Endodermal cell (in vitro differentiated cells): Measurements from ENCODE around the gene GAL3ST1. TPM values are rescaled to one million over a fixed set of nuclear protein-coding genes. Genes with fewer than 3 reads are reported as not detected.

Experiments
- DNase-seq: peaks from one replicate; pipeline ENCODE4 v3.0.0-alpha.2; 2017
- H3K27ac ChIP-seq: 2 replicates; pipeline ENCODE4 v1.5.1; 2013; ENCODE audit warnings: mild to moderate bottlenecking, low read depth, low read length, moderate library complexity
- H3K27me3 ChIP-seq: 2 replicates; pipeline ENCODE4 v1.6.1; 2013; ENCODE audit warnings: mild to moderate bottlenecking, low read length, moderate library complexity; ENCODE audit not compliant: insufficient read depth, control insufficient read depth, poor library complexity, severe bottlenecking
- H3K36me3 ChIP-seq: 2 replicates; pipeline ENCODE4 v1.7.0; 2013; ENCODE audit warnings: mild to moderate bottlenecking, low read length, moderate library complexity; ENCODE audit not compliant: control insufficient read depth, insufficient read depth
- H3K4me1 ChIP-seq: one replicate; pipeline ENCODE4 v1.7.0; 2013; ENCODE audit warnings: low read length; ENCODE audit not compliant: control insufficient read depth, insufficient read depth
- H3K4me3 ChIP-seq: 2 replicates; pipeline ENCODE4 v1.5.1; 2013; ENCODE audit warnings: mild to moderate bottlenecking, low read length, moderate library complexity
- H3K9ac ChIP-seq: 2 replicates; pipeline ENCODE4 v1.6.1; 2013; ENCODE audit warnings: mild to moderate bottlenecking, low read length, moderate library complexity; ENCODE audit not compliant: poor library complexity, severe bottlenecking; ENCODE audit errors: extremely low read depth
- H3K9me3 ChIP-seq: 2 replicates; pipeline ENCODE4 v1.6.1; 2013; ENCODE audit warnings: mild to moderate bottlenecking, low read length, moderate library complexity; ENCODE audit not compliant: control insufficient read depth
- H3K27ac Mint-ChIP-seq: 2 replicates; pipeline ENCODE4 v1.8.0; 2020; ENCODE audit warnings: mixed read lengths
- H3K27me3 Mint-ChIP-seq: 2 replicates; pipeline ENCODE4 v1.8.0; 2021; ENCODE audit warnings: mild to moderate bottlenecking, mixed read lengths; ENCODE audit not compliant: insufficient read depth
- H3K36me3 Mint-ChIP-seq: 2 replicates; pipeline ENCODE4 v1.8.0; 2020; ENCODE audit warnings: low read depth, mixed read lengths
- H3K4me1 Mint-ChIP-seq: 2 replicates; pipeline ENCODE4 v1.8.0; 2020; ENCODE audit warnings: mixed read lengths
- H3K4me3 Mint-ChIP-seq: 2 replicates; pipeline ENCODE4 v1.8.0; 2020; ENCODE audit warnings: mild to moderate bottlenecking, moderate library complexity, mixed read lengths
- H3K9me3 Mint-ChIP-seq: 2 replicates; pipeline ENCODE4 v1.8.0; 2020; ENCODE audit warnings: mild to moderate bottlenecking, mixed read lengths
- CTCF ChIP-seq: fragments of 200-600 bp; sonication (generic); conservative IDR thresholded peaks from 2 replicates; pipeline ENCODE4 v1.5.0; 2021; ENCODE audit warnings: antibody characterized with exemption, mild to moderate bottlenecking
- WGBS, 2 experiments: methylation state at CpG; one replicate each; pipeline versions ENCODE4 v1.1.5 to v1.1.7; 2013; ENCODE audit warnings: missing lambda C conversion rate in 2 of 2, mixed read lengths in 1 of 2; ENCODE audit not compliant: insufficient coverage in 1 of 2, insufficient read length in 1 of 2; 5-methylcytosine and 5-hydroxymethylcytosine counted together
- total RNA-seq, 2 donors: library from RNA; stranded (reverse); fragmentation: NEBNext Ultra II Directional in 1 of 2; extraction: Animal tissue kit (Norgen Biotek cat#: 25700) in 1 of 2; gene quantifications; 2 replicates in 1 of 2; 3 replicates in 1 of 2; pipeline ENCODE4 v1.2.1, GENCODE V29; 2021

The GAL3ST1 gene
- total RNA-seq, 2 donors from 2014 or later = 26.4 to 28.3 TPM

DNA sequence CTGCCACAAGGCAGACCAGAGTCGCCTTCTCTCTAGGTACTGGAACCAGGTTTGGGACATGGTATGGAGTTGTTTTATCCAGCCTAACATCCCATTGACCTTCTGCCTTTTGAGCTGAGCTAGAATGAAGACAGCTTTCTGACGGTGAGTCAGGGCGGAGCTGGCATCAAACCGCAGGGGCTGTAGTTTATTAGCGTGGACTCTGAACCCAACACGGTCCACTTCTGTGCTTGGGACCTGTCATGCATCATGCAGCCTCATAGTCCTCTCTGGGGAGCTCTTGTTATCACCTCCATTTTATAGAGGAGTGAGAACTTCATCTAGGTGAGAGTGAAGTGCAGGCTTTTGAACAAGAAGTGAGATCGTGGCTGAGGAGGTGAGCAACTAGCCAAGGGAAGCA lies 8.3 kb downstream of the GAL3ST1 start:
- Histone ChIP-seq H3K36me3 (no peaks in the 10 kb centered on the region), H3K27ac (no peak overlapping the region), H3K9me3 (no peaks in the 10 kb centered on the region), H3K27me3 (no peaks in the 10 kb centered on the region), H3K4me1 (no peaks in the 10 kb centered on the region), H3K4me3 (no peak overlapping the region), H3K9ac (no peak overlapping the region)
- Mint-ChIP-seq H3K27me3 (no peaks in the 10 kb centered on the region), H3K36me3 (peaks cover 5% of the 10 kb centered on the region), H3K27ac (no peak overlapping the region), H3K4me3 (no peak overlapping the region), H3K4me1 (peaks cover 13% of the 10 kb centered on the region), H3K9me3 (no peaks in the 10 kb centered on the region)
- 88 to 90% methylated on average over 7 of the region's 7 CpGs for WGBS, 2 experiments
- TF ChIP-seq CTCF = no peak
- no peak for DNase-seq

GRCh38 chr22:30565341-30565740 lies 9.1 kb downstream of the GAL3ST1 start:
- Mint-ChIP-seq H3K4me1 (peaks cover 14% of the 10 kb centered on the region), H3K4me3 (no peak overlapping the region), H3K27me3 (no peaks in the 10 kb centered on the region), H3K27ac (no peak overlapping the region), H3K36me3 (peaks cover 5% of the 10 kb centered on the region), H3K9me3 (no peaks in the 10 kb centered on the region)
- 85 to 86% methylated on average over 4 of the region's 4 CpGs for WGBS, 2 experiments
- H3K27me3 ChIP-seq = no peaks in the 10 kb centered on the region
- H3K4me3 ChIP-seq = no peak overlapping the region
- no peaks in the 10 kb centered on the region for H3K9me3 ChIP-seq
- H3K4me1 ChIP-seq = no peaks in the 10 kb centered on the region
- H3K36me3 ChIP-seq = no peaks in the 10 kb centered on the region
- no peak overlapping the region for H3K9ac ChIP-seq
- no peak for TF ChIP-seq CTCF
- H3K27ac ChIP-seq = no peak overlapping the region
- no peak for DNase-seq

GRCh38 chr22:30564761-30565119 lies 9.7 kb downstream of the GAL3ST1 start:
- H3K27ac Mint-ChIP-seq = no peak overlapping the region
- no peaks in the 10 kb centered on the region for H3K9me3 Mint-ChIP-seq
- Histone ChIP-seq H3K9me3 (no peaks in the 10 kb centered on the region), H3K36me3 (no peaks in the 10 kb centered on the region), H3K27ac (no peak overlapping the region), H3K27me3 (no peaks in the 10 kb centered on the region), H3K4me1 (no peaks in the 10 kb centered on the region), H3K4me3 (no peak overlapping the region), H3K9ac (no peak overlapping the region)
- DNase-seq = peak; percentile 65
- peaks cover 19% of the 10 kb centered on the region for H3K4me1 Mint-ChIP-seq
- TF ChIP-seq CTCF = no peak
- 52 to 60% methylated on average over 2 to 3 of the region's 3 CpGs for WGBS, 2 experiments
- no peaks in the 10 kb centered on the region for H3K27me3 Mint-ChIP-seq
- H3K4me3 Mint-ChIP-seq = no peak overlapping the region
- H3K36me3 Mint-ChIP-seq = peaks cover 5% of the 10 kb centered on the region
